Astrocyte (in vitro differentiated cells and primary cell): ENCODE results near the gene CPE. TPM values are rescaled to one million over a fixed set of nuclear protein-coding genes. Genes with fewer than 3 reads are reported as not detected.

Experiments used
- DNase-seq: peaks from one replicate; pipeline ENCODE4 v3.0.0-alpha.2; 2010; ENCODE audit warnings: low read depth
- FAIRE-seq: peaks from 2 replicates; lab custom pipeline; 2011; peaks lifted over from hg19 to GRCh38; lab: Jason Lieb, UNC
- H2AFZ ChIP-seq: 2 replicates; pipeline ENCODE4 v1.6.0; 2012; ENCODE audit warnings: low read depth, low read length, inconsistent platforms
- H3K27ac ChIP-seq: 2 replicates; pipeline ENCODE4 v1.5.1; 2011; ENCODE audit warnings: low read depth, low read length, inconsistent platforms
- H3K27me3 ChIP-seq: 2 replicates; pipeline ENCODE4 v1.6.0; 2011; ENCODE audit warnings: low read length, inconsistent platforms; ENCODE audit not compliant: insufficient read depth
- H3K36me3 ChIP-seq: 2 replicates; pipeline ENCODE4 v1.5.1; 2011; ENCODE audit warnings: low read length, inconsistent platforms; ENCODE audit not compliant: insufficient read depth
- H3K4me1 ChIP-seq: 2 replicates; pipeline ENCODE4 v1.5.1; 2011; ENCODE audit warnings: low read length, inconsistent platforms; ENCODE audit not compliant: insufficient read depth
- H3K4me2 ChIP-seq: 2 replicates; pipeline ENCODE4 v1.6.0; 2012; ENCODE audit warnings: low read length, inconsistent platforms
- H3K4me3 ChIP-seq: 2 replicates; pipeline ENCODE4 v1.5.1; 2011; ENCODE audit warnings: low read depth, mild to moderate bottlenecking, low read length, inconsistent platforms; ENCODE audit not compliant: insufficient read depth
- H3K79me2 ChIP-seq: 2 replicates; pipeline ENCODE4 v1.6.0; 2012; ENCODE audit warnings: mild to moderate bottlenecking, low read length, inconsistent platforms; ENCODE audit not compliant: insufficient read depth
- H3K9ac ChIP-seq: 2 replicates; pipeline ENCODE4 v1.6.0; 2012; ENCODE audit warnings: mild to moderate bottlenecking, low read length, inconsistent platforms
- H3K9me3 ChIP-seq: 2 replicates; pipeline ENCODE4 v1.5.1; 2012; ENCODE audit warnings: low read depth, mild to moderate bottlenecking, low read length, inconsistent platforms; ENCODE audit not compliant: insufficient read depth
- H4K20me1 ChIP-seq: 2 replicates; pipeline ENCODE4 v1.6.0; 2012; ENCODE audit warnings: low read length, inconsistent platforms; ENCODE audit not compliant: insufficient read depth
- H3K27ac Mint-ChIP-seq: one replicate; pipeline ENCODE4 v1.8.0; 2021; ENCODE audit warnings: mild to moderate bottlenecking, mixed read lengths; ENCODE audit not compliant: unreplicated experiment
- H3K27me3 Mint-ChIP-seq: one replicate; pipeline ENCODE4 v1.8.0; 2021; ENCODE audit warnings: low read depth, mixed read lengths; ENCODE audit not compliant: unreplicated experiment
- H3K36me3 Mint-ChIP-seq: one replicate; pipeline ENCODE4 v1.8.0; 2021; ENCODE audit warnings: low read depth, mixed read lengths; ENCODE audit not compliant: unreplicated experiment
- H3K4me1 Mint-ChIP-seq: one replicate; pipeline ENCODE4 v1.8.0; 2021; ENCODE audit warnings: low read depth, mixed read lengths; ENCODE audit not compliant: unreplicated experiment
- H3K4me3 Mint-ChIP-seq: one replicate; pipeline ENCODE4 v1.8.0; 2021; ENCODE audit warnings: mild to moderate bottlenecking, moderate library complexity, mixed read lengths; ENCODE audit not compliant: unreplicated experiment
- H3K9me3 Mint-ChIP-seq: one replicate; pipeline ENCODE4 v1.8.0; 2021; ENCODE audit warnings: mild to moderate bottlenecking, mixed read lengths; ENCODE audit not compliant: unreplicated experiment
- CTCF ChIP-seq: IDR thresholded peaks from 2 replicates; pipeline ENCODE4 v1.5.1; 2011; ENCODE audit warnings: low read depth, mild to moderate bottlenecking, inconsistent platforms, low read length, moderate library complexity; ENCODE audit not compliant: insufficient read depth
- EZH2 ChIP-seq: IDR thresholded peaks from 2 replicates; pipeline ENCODE4 v1.6.1; 2012; ENCODE audit warnings: mild to moderate bottlenecking, low read length, inconsistent platforms; ENCODE audit not compliant: insufficient read depth
- total RNA-seq: library from RNA; stranded (reverse); gene quantifications from 2 replicates; pipeline ENCODE4 v1.2.1, GENCODE V29; 2021

CPE gene
- total RNA-seq, 1 donor from 2014 or later: 380 TPM

GRCh38 chr4:165347647-165348569 lies 30.9 kb upstream of the CPE start:
- no peaks in the 10 kb centered on the region for H3K4me1 ChIP-seq
- H3K4me2 ChIP-seq: no peak overlapping the region
- H3K4me3 Mint-ChIP-seq: no peak overlapping the region
- H3K36me3 ChIP-seq: no peaks in the 10 kb centered on the region
- peaks cover 2% of the 10 kb centered on the region for H3K9me3 Mint-ChIP-seq
- H3K4me1 Mint-ChIP-seq: peaks cover 14% of the 10 kb centered on the region
- H3K36me3 Mint-ChIP-seq: no peaks in the 10 kb centered on the region
- no peak for DNase-seq
- H3K9me3 ChIP-seq: no peaks in the 10 kb centered on the region
- no peaks in the 10 kb centered on the region for H4K20me1 ChIP-seq
- H3K79me2 ChIP-seq: no peaks in the 10 kb centered on the region
- H3K4me3 ChIP-seq: no peak overlapping the region
- no peak overlapping the region for H3K27ac ChIP-seq
- no peak overlapping the region for H3K27ac Mint-ChIP-seq
- no peak overlapping the region for H3K9ac ChIP-seq
- FAIRE-seq: no peak
- H3K27me3 Mint-ChIP-seq: no peaks in the 10 kb centered on the region
- no peaks in the 10 kb centered on the region for H3K27me3 ChIP-seq
- TF ChIP-seq EZH2 (no peak), CTCF (no peak)
- H2AFZ ChIP-seq: no peak overlapping the region

- H3K36me3 ChIP-seq: no peaks in the 10 kb centered on the region
- no peaks in the 10 kb centered on the region for H3K36me3 Mint-ChIP-seq
- H3K4me2 ChIP-seq: no peak overlapping the region
- H3K4me1 Mint-ChIP-seq: peaks cover 9% of the 10 kb centered on the region
- H3K27ac Mint-ChIP-seq: peak overlapping the region; percentile 58
- TF ChIP-seq EZH2: no peak
- TF ChIP-seq CTCF: no peak
- H3K4me1 ChIP-seq: no peaks in the 10 kb centered on the region
- no peak overlapping the region for H3K4me3 ChIP-seq
- H3K27ac ChIP-seq: no peak overlapping the region
- no peak for DNase-seq
- H3K9me3 ChIP-seq: no peaks in the 10 kb centered on the region
- FAIRE-seq: no peak
- H3K27me3 Mint-ChIP-seq: no peaks in the 10 kb centered on the region
- no peaks in the 10 kb centered on the region for H4K20me1 ChIP-seq
- no peak overlapping the region for H2AFZ ChIP-seq
- H3K9me3 Mint-ChIP-seq: peaks cover 2% of the 10 kb centered on the region
- H3K9ac ChIP-seq: no peak overlapping the region
- no peaks in the 10 kb centered on the region for H3K79me2 ChIP-seq
- no peaks in the 10 kb centered on the region for H3K27me3 ChIP-seq
- peak overlapping the region; percentile 10 for H3K4me3 Mint-ChIP-seq
Measured at GRCh38 chr4:165351359-165352130, 27.3 kb upstream of the CPE start.
